HG03460 (cell line): ENCODE data around the gene GCNT2.
"Not testable (repeated sequence)": the region's sequence is repeated elsewhere in the genome, so short reads cannot be mapped to it uniquely, and the experiment has no call there.

Source experiments
- ATAC-seq: cut with Tn5 transposase; IDR thresholded peaks from one replicate; pipeline ENCODE4 v1.9.1; 2021; ENCODE audit not compliant: unreplicated experiment

Gene GCNT2

GRCh38 chr6:10513544-10513943 lies 7.6 kb upstream of the GCNT2 start:
- ATAC-seq, result no peak

- ATAC-seq, result no peak
Measured at GRCh38 chr6:10514049-10514780, 6.9 kb upstream of the GCNT2 start.

- no peak for ATAC-seq
Measured at GRCh38 chr6:10516953-10517352, 4.2 kb upstream of the GCNT2 start.

GRCh38 chr6:10518557-10519407 lies 2.4 kb upstream of the GCNT2 start:
- ATAC-seq, result no peak

GRCh38 chr6:10519408-10519697 lies 1.8 kb upstream of the GCNT2 start:
- not testable (repeated sequence) for ATAC-seq

GRCh38 chr6:10520468-10520867 lies 683 bp upstream of the GCNT2 start:
- ATAC-seq, result no peak

DNA sequence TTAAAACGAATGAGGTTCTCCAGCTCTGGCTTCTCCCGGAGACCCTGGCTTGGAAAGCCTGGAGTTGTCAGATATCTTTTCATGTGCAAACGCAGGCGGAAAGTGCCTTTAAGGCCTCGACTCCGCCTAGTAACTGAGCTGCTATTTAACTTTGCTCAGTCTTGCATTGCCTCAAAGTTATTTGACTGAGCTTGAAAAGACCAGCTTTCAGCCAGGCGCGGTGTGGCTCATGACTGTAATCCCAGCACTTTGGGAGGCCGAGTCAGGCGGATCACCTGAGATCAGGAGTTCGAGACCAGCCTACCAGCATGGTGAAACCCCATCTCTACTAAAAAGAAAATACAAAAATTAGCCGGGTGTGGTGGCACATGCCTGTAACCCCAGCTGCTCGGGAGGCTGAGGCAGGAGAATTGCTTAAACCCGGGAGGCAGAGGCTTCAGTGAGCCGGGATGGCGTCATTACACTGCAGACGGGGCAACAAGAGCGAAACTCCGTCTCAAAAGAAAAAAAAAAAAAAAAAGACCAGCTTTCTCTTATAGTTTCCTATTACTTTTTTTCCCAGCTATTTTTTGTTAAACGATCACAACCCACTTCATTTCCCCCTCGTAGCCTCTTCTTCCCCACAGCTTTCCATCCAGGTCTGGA lies 1.9 kb downstream of the GCNT2 start:
- no peak for ATAC-seq

GRCh38 chr6:10526156-10526555 lies 5.0 kb downstream of the GCNT2 start:
- ATAC-seq, result no peak

- peak; percentile 48 for ATAC-seq
Measured at GRCh38 chr6:10528158-10528981, 7.2 kb downstream of the GCNT2 start.

GRCh38 chr6:10529231-10529801 lies 8.2 kb downstream of the GCNT2 start:
- no peak for ATAC-seq

GRCh38 chr6:10529828-10530374 lies 8.8 kb downstream of the GCNT2 start:
- ATAC-seq, result not testable (repeated sequence)

- no peak for ATAC-seq
Measured at GRCh38 chr6:10531503-10531902, 10.4 kb downstream of the GCNT2 start.

- ATAC-seq, result no peak
Measured at GRCh38 chr6:10531942-10532341, 10.8 kb downstream of the GCNT2 start.

DNA sequence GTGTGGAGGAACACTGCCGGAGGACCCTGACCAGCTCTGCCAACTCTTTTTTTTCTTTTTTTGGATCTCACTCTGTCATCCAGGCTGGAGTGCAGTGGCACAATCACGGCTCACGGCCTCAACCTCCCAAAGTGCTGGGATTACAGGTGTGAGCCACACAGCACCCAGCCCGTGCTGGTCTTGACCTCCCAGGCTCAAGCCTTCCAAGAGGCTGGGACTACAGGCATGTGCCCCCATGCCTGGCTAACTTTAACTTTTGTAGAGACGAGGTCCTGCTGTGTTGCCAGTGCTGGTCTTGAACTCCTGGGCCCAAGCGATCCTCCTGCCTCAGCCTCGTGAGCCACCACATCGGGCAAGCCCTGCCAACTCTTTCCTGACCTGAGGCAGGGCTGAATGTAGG lies 11.2 kb downstream of the GCNT2 start:
- ATAC-seq, result no peak

GRCh38 chr6:10534419-10534762 lies 13.2 kb downstream of the GCNT2 start:
- peak; percentile 23 for ATAC-seq

DNA sequence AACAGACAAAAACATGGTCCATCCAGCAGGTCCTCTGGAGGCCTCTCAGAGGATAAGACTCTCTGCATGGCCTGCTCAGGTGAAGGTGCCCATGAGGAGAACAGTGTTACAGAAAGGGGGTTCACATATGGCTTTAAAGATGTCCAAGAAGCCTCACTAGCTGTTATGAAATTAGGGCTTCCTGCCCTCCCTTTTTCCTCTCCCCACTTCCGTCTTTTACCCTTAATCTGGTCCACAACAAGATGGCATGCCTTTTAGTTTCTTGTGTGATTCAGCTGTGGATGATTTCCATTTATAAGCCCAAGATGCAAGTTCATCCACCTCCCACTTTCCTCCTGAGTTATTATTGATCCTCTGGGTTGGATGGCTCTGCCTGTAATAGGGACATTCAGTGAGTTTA lies 14.0 kb downstream of the GCNT2 start:
- no peak for ATAC-seq

DNA sequence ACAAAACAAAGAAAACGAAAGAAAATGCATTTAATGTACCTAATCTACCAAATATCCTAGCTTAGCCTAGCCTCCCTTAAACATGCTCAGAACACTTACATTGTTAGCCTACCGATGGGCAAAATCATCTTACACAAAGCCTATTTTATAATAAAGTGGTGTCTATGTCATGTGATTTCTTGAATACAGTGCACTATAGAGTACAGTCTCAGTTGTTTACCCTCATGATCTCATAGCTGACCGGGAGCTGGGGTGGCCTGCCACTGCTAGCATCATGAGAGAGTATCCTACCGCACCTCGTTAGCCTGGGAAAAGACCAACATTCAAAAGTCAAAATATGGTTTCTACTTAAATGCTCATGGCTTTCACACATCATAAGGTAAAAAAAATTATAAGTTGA lies 16.6 kb downstream of the GCNT2 start:
- ATAC-seq, result no peak

DNA sequence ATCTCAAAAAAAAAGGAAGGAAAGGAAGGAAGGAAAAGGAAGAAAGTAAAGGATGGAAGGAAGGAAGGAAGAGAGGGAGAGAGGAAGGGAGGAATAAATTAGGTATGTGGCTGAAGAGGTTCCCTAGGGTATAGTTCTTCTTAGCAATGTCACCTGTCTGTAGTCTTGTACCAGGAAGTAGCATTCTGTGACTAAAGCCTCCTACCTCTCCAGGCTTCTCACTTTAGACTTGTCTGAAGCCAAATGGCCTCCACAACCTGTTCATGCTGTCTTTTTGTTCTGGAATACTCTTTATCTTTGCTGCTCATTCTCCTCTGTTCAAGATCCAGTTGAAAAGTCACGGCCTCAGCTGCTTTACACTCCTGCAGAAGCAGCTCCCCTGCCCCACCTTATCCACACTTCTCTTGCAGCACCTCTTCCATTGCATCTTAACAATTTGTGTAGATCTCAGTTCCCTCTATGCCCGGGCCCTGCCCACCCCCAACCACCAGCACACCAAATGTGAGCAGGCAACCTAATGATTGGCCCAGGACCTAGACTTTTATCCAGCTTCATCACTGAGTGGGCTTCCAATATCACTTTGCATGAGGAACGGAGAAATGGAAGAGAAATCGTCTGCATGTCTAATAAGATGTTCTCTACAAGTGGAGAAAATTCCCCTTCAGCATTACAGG lies 19.1 kb downstream of the GCNT2 start:
- no peak for ATAC-seq

- ATAC-seq, result no peak
Measured at GRCh38 chr6:10541591-10541990, 20.4 kb downstream of the GCNT2 start.

- ATAC-seq, result no peak
Measured at GRCh38 chr6:10542213-10542612, 21.1 kb downstream of the GCNT2 start.
